H9 (cell line): ENCODE results near the gene UBALD2. TPM values are rescaled to one million over a fixed set of nuclear protein-coding genes. Genes with fewer than 3 reads are reported as not detected.
A peak's percentile ranks its signal among the peaks of the same experiment; 100 is the strongest.

ENCODE experiments used
- DNase-seq: peaks from one replicate; pipeline ENCODE4 v3.0.0-alpha.2; 2017
- H2AFZ ChIP-seq: one replicate; pipeline ENCODE4 v1.6.1; 2013; ENCODE audit warnings: mild to moderate bottlenecking, low read length, control low read depth, moderate library complexity
- H2AK5ac ChIP-seq: 2 replicates; pipeline ENCODE4 v1.6.1; 2013; ENCODE audit warnings: low read length, control low read depth, mixed read lengths; ENCODE audit not compliant: insufficient read length
- H2BK120ac ChIP-seq: one replicate; pipeline ENCODE4 v1.6.1; 2013; ENCODE audit warnings: low read depth, mild to moderate bottlenecking, low read length, control low read depth, inconsistent platforms; ENCODE audit not compliant: poor library complexity, severe bottlenecking
- H2BK12ac ChIP-seq: 2 replicates; pipeline ENCODE4 v1.6.1; 2013; ENCODE audit warnings: low read length, control low read depth, mixed read lengths, low read depth; ENCODE audit not compliant: insufficient read length
- H2BK15ac ChIP-seq: 2 replicates; pipeline ENCODE4 v1.6.1; 2013; ENCODE audit warnings: low read depth, low read length, control low read depth
- H2BK20ac ChIP-seq: one replicate; pipeline ENCODE4 v1.6.1; 2013; ENCODE audit warnings: low read depth, mild to moderate bottlenecking, low read length, control low read depth, inconsistent platforms; ENCODE audit not compliant: poor library complexity, severe bottlenecking
- H2BK5ac ChIP-seq: 2 replicates; pipeline ENCODE4 v1.6.1; 2013; ENCODE audit warnings: low read length, control low read depth, mixed read lengths; ENCODE audit not compliant: insufficient read length
- H3K14ac ChIP-seq: 2 replicates; pipeline ENCODE4 v1.6.1; 2013; ENCODE audit warnings: low read length, control low read depth; ENCODE audit not compliant: insufficient read depth
- H3K18ac ChIP-seq: 2 replicates; pipeline ENCODE4 v1.6.1; 2013; ENCODE audit warnings: low read depth, mild to moderate bottlenecking, mixed read lengths, low read length, control low read depth; ENCODE audit not compliant: insufficient read length
- H3K23ac ChIP-seq: 2 replicates; pipeline ENCODE4 v1.6.1; 2013; ENCODE audit warnings: low read length, control low read depth, mixed read lengths, low read depth; ENCODE audit not compliant: insufficient read length
- H3K23me2 ChIP-seq: 2 replicates; pipeline ENCODE4 v1.6.1; 2013; ENCODE audit warnings: low read depth, mild to moderate bottlenecking, mixed read lengths, low read length, control low read depth; ENCODE audit not compliant: insufficient read length, poor library complexity, severe bottlenecking
- H3K27ac ChIP-seq: 2 replicates; pipeline ENCODE4 v1.5.1; 2013; ENCODE audit warnings: low read length, control low read depth, mixed read lengths, low read depth; ENCODE audit not compliant: insufficient read length
- H3K27me3 ChIP-seq: 2 replicates; pipeline ENCODE4 v1.6.1; 2013; ENCODE audit warnings: low read length, control low read depth, inconsistent platforms; ENCODE audit not compliant: insufficient read depth
- H3K4ac ChIP-seq: 2 replicates; pipeline ENCODE4 v1.6.1; 2013; ENCODE audit warnings: low read depth, mild to moderate bottlenecking, control low read depth, inconsistent platforms, low read length, moderate library complexity
- H3K4me1 ChIP-seq: 2 replicates; pipeline ENCODE4 v1.6.1; 2013; ENCODE audit warnings: low read length, control low read depth, inconsistent platforms; ENCODE audit not compliant: insufficient read depth
- H3K4me2 ChIP-seq: 2 replicates; pipeline ENCODE4 v1.6.1; 2013; ENCODE audit warnings: low read length, control low read depth, mixed read lengths; ENCODE audit not compliant: insufficient read length, insufficient read depth
- H3K56ac ChIP-seq: 2 replicates; pipeline ENCODE4 v1.6.1; 2013; ENCODE audit warnings: low read depth, mild to moderate bottlenecking, mixed read lengths, low read length, control low read depth; ENCODE audit not compliant: insufficient read length
- H3K79me1 ChIP-seq: 2 replicates; pipeline ENCODE4 v1.6.1; 2013; ENCODE audit warnings: low read depth, mild to moderate bottlenecking, moderate library complexity, low read length, control low read depth, inconsistent platforms; ENCODE audit not compliant: insufficient read depth, poor library complexity, severe bottlenecking
- H3K79me2 ChIP-seq: 2 replicates; pipeline ENCODE4 v1.6.1; 2013; ENCODE audit warnings: low read length, control low read depth, inconsistent platforms; ENCODE audit not compliant: insufficient read depth
- H3K9ac ChIP-seq: 2 replicates; pipeline ENCODE4 v1.6.1; 2013; ENCODE audit warnings: low read length, control low read depth, mixed read lengths; ENCODE audit not compliant: insufficient read length; ENCODE audit errors: extremely low read depth
- H3K9me3 ChIP-seq: one replicate; pipeline ENCODE4 v1.6.1; 2013; ENCODE audit warnings: low read depth, low read length, inconsistent platforms; ENCODE audit not compliant: control insufficient read depth
- H3T11ph ChIP-seq: one replicate; pipeline ENCODE4 v1.6.1; 2013; ENCODE audit warnings: mild to moderate bottlenecking, low read length, control low read depth, inconsistent platforms
- H4K20me1 ChIP-seq: one replicate; pipeline ENCODE4 v1.6.1; 2013; ENCODE audit not compliant: control insufficient read depth, insufficient read length, insufficient read depth
- H4K5ac ChIP-seq: 2 replicates; pipeline ENCODE4 v1.6.1; 2013; ENCODE audit warnings: low read depth, mild to moderate bottlenecking, mixed read lengths, low read length, control low read depth; ENCODE audit not compliant: insufficient read length
- H4K8ac ChIP-seq: replicated peaks from 2 replicates; pipeline ENCODE4 v1.6.1; 2013; ENCODE audit warnings: low read length, control low read depth, mixed read lengths, low read depth; ENCODE audit not compliant: insufficient read length
- H4K91ac ChIP-seq: 2 replicates; pipeline ENCODE4 v1.6.1; 2013; ENCODE audit warnings: low read depth, mild to moderate bottlenecking, moderate library complexity, mixed read lengths, low read length, control low read depth; ENCODE audit not compliant: insufficient read length
- H3K27ac Mint-ChIP-seq, 3 experiments: 2 replicates in 2 of 3; 3 replicates in 1 of 3; pipeline ENCODE4 v1.8.0; 2020 to 2021; ENCODE audit warnings: mixed read lengths in 3 of 3, mild to moderate bottlenecking in 1 of 3, moderate library complexity in 1 of 3
- H3K27me3 Mint-ChIP-seq: 2 replicates; pipeline ENCODE4 v1.8.0; 2021; ENCODE audit warnings: low read depth, mild to moderate bottlenecking, moderate library complexity, mixed read lengths
- H3K36me3 Mint-ChIP-seq, 3 experiments: 2 replicates in 2 of 3; 3 replicates in 1 of 3; pipeline ENCODE4 v1.8.0; 2020 to 2021; ENCODE audit warnings: low read depth in 3 of 3, mixed read lengths in 3 of 3; ENCODE audit not compliant: insufficient read depth in 1 of 3
- H3K4me1 Mint-ChIP-seq, 2 experiments: 2 replicates each; pipeline ENCODE4 v1.8.0; 2020; ENCODE audit warnings: mixed read lengths in 2 of 2
- H3K4me3 Mint-ChIP-seq, 2 experiments: 2 replicates in 1 of 2; 3 replicates in 1 of 2; pipeline ENCODE4 v1.8.0; 2020 to 2021; ENCODE audit warnings: mild to moderate bottlenecking in 2 of 2, mixed read lengths in 2 of 2, moderate library complexity in 1 of 2
- H3K9me3 Mint-ChIP-seq, 2 experiments: 2 replicates in 1 of 2; 3 replicates in 1 of 2; pipeline ENCODE4 v1.8.0; 2020; ENCODE audit warnings: mild to moderate bottlenecking in 2 of 2, mixed read lengths in 2 of 2, moderate library complexity in 1 of 2
- WGBS: extraction: QIAGEN DNeasy Blood & Tissue Kit; methylation state at CpG from one replicate; pipeline ENCODE4 v1.1.7; 2013; ENCODE audit warnings: missing lambda C conversion rate, low lambda C conversion rate, mixed read lengths; ENCODE audit not compliant: insufficient read length; ENCODE audit errors: extremely low coverage; 5-methylcytosine and 5-hydroxymethylcytosine counted together
- total RNA-seq: library from RNA; stranded (reverse); gene quantifications from 2 replicates; pipeline ENCODE4 v1.2.1, GENCODE V29; 2021
- TF ChIP-seq, protein P1 (sequence below): fragments of 200-600 bp; sonication (generic); conservative IDR thresholded peaks from 3 replicates; pipeline ENCODE4 v1.8.0; 2021; ENCODE audit warnings: antibody characterized with exemption, mild to moderate bottlenecking

The UBALD2 gene
- total RNA-seq, 1 experiment from 2014 or later = 25.8 TPM

DNA sequence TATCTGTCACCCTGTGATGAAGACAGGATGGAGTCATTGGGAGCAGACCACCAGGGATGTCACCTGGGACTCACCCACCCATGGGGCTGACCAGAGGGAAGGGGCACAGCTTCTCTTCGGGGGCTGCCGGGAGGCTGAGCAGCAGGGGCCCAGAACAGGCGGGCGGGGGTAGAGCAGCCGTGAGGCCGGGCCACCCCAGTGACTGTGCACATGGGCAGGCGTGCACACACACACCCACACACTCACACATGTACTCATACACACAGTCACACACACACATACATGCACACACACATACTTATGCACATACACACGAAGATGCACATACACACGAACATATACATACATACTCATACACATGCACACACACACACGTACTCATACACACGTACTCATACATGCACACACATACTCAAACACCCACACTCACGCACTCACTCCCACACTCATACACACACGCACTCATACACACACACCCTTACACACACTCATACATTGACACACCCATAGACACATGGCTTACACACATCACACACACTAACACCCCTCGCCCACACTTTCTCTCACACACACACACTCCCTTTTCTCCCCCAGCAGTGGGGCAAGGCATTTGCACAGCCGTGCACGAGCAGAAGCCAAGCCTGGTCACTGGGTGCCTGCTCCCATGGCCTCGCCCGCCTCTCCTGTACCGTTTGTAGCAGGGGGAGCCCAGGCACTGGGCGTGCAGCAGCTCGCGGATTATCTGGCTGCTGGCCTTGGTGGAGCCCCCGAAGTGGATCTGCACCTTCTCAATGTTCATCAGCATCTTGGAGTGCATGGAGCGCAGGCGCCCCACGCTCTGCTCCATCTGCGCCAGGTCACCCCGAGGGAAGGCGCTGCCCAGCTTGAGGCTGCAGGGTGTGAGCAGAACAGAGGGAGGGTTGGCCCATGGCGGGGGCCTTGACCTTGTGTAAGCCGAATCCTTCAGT, 12.4 kb downstream of the UBALD2 start:
- Mint-ChIP-seq H3K27ac (peak overlapping the region in 2 of 3 experiments; percentile 0 to 42; a peak in 2 of 7 replicates), H3K27me3 (peaks cover 1% of the 10 kb centered on the region; the same call in 1 of the 2 replicates), H3K9me3 (no peaks in the 10 kb centered on the region), H3K4me3 (no peak overlapping the region), H3K36me3 (no peaks in the 10 kb centered on the region), H3K4me1 (peaks cover 6 to 19% of the 10 kb centered on the region in 2 experiments)
- no peaks in the 10 kb centered on the region for H3K27me3 ChIP-seq
- H2AK5ac ChIP-seq = no peak overlapping the region
- no peak overlapping the region for H4K91ac ChIP-seq
- H3K27ac ChIP-seq = no peak overlapping the region
- no peak overlapping the region for H2BK15ac ChIP-seq
- H4K5ac ChIP-seq = no peak overlapping the region
- H3K56ac ChIP-seq = no peak overlapping the region
- no peaks in the 10 kb centered on the region for H3K79me2 ChIP-seq
- no peak overlapping the region for H3K9ac ChIP-seq
- H3K23ac ChIP-seq = no peak overlapping the region
- no peak overlapping the region for H3K4me2 ChIP-seq
- H2BK120ac ChIP-seq = no peak overlapping the region
- H3K79me1 ChIP-seq = no peaks in the 10 kb centered on the region
- no peak overlapping the region for H3K4ac ChIP-seq
- no peak overlapping the region for H2AFZ ChIP-seq
- H2BK20ac ChIP-seq = no peak overlapping the region
- H4K8ac ChIP-seq = no peak overlapping the region
- no peak overlapping the region for H3T11ph ChIP-seq
- no peaks in the 10 kb centered on the region for H3K23me2 ChIP-seq
- no peak overlapping the region for H2BK12ac ChIP-seq
- TF ChIP-seq, protein P1, sequence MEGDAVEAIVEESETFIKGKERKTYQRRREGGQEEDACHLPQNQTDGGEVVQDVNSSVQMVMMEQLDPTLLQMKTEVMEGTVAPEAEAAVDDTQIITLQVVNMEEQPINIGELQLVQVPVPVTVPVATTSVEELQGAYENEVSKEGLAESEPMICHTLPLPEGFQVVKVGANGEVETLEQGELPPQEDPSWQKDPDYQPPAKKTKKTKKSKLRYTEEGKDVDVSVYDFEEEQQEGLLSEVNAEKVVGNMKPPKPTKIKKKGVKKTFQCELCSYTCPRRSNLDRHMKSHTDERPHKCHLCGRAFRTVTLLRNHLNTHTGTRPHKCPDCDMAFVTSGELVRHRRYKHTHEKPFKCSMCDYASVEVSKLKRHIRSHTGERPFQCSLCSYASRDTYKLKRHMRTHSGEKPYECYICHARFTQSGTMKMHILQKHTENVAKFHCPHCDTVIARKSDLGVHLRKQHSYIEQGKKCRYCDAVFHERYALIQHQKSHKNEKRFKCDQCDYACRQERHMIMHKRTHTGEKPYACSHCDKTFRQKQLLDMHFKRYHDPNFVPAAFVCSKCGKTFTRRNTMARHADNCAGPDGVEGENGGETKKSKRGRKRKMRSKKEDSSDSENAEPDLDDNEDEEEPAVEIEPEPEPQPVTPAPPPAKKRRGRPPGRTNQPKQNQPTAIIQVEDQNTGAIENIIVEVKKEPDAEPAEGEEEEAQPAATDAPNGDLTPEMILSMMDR = no peak
- H3K9me3 ChIP-seq = no peaks in the 10 kb centered on the region
- H3K4me1 ChIP-seq = no peaks in the 10 kb centered on the region
- no peak for DNase-seq
- no peak overlapping the region for H3K18ac ChIP-seq
- WGBS = 100% methylated on average over 5 of the region's 31 CpGs
- no peak overlapping the region for H2BK5ac ChIP-seq
- no peak overlapping the region for H3K14ac ChIP-seq
- H4K20me1 ChIP-seq = no peaks in the 10 kb centered on the region
